Muscle layer of duodenum (tissue), 2 donors: ENCODE results near the gene PIK3R3.

Experiments used
- H3K27ac ChIP-seq: one replicate; pipeline ENCODE4 v1.7.0; 2013; ENCODE audit warnings: mild to moderate bottlenecking, low read length
- H3K27me3 ChIP-seq: one replicate; pipeline ENCODE4 v1.7.0; 2013; ENCODE audit warnings: low read depth, mild to moderate bottlenecking, control low read depth, low read length
- H3K36me3 ChIP-seq, 2 donors: one replicate each; pipeline ENCODE4 v1.7.0; 2013; ENCODE audit warnings: low read length in 2 of 2, control low read depth in 1 of 2, mild to moderate bottlenecking in 1 of 2; ENCODE audit not compliant: insufficient read depth in 2 of 2, control insufficient read depth in 1 of 2
- H3K4me1 ChIP-seq, 2 donors: one replicate each; pipeline ENCODE4 v1.7.0; 2013; ENCODE audit warnings: low read length in 2 of 2, mild to moderate bottlenecking in 2 of 2, control low read depth in 1 of 2, moderate library complexity in 1 of 2; ENCODE audit not compliant: insufficient read depth in 2 of 2, control insufficient read depth in 1 of 2
- H3K4me3 ChIP-seq, 2 donors: one replicate each; pipeline ENCODE4 v1.7.0; 2013; ENCODE audit warnings: low read length in 2 of 2, low read depth in 1 of 2, mild to moderate bottlenecking in 1 of 2
- H3K9me3 ChIP-seq, 2 donors: one replicate each; pipeline ENCODE4 v1.7.0; 2013; ENCODE audit warnings: low read length in 2 of 2, control low read depth in 1 of 2, mild to moderate bottlenecking in 1 of 2; ENCODE audit not compliant: control insufficient read depth in 1 of 2
- donor health status: healthy.

Gene PIK3R3

GRCh38 chr1:46130121-46130520 lies 2.3 kb downstream of the PIK3R3 start:
- Histone ChIP-seq H3K4me1 (peaks cover 0 to 12% of the 10 kb centered on the region in 2 donors), H3K27me3 (no peaks in the 10 kb centered on the region), H3K4me3 (peak overlapping the region; percentile 87 to 91), H3K36me3 (peaks cover 0 to 3% of the 10 kb centered on the region in 2 donors), H3K27ac (no peak overlapping the region), H3K9me3 (no peaks in the 10 kb centered on the region)

DNA sequence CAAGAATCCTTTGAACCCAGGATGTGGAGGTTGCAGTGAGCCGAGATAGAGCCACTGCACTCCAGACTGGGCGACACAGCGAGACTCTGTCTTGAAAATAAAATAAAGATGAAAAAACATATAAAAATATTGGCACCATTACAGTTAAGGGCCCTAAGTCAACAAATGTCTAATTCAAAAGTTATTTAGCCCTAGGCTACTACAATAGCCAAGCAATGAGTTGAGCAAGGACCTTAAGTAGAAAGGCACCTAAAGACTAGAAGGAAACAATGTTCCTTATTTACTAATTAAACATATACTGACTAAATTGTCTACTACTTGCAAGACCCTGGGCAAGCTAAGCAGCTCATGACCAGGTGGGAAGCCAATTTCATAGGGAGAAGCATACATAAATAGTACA lies 4.1 kb downstream of the PIK3R3 start:
- Histone ChIP-seq H3K27me3 (no peaks in the 10 kb centered on the region), H3K36me3 (peaks cover 0 to 3% of the 10 kb centered on the region in 2 donors), H3K4me3 (no peak overlapping the region), H3K27ac (no peak overlapping the region), H3K4me1 (peaks cover 0 to 8% of the 10 kb centered on the region in 2 donors), H3K9me3 (no peaks in the 10 kb centered on the region)

DNA sequence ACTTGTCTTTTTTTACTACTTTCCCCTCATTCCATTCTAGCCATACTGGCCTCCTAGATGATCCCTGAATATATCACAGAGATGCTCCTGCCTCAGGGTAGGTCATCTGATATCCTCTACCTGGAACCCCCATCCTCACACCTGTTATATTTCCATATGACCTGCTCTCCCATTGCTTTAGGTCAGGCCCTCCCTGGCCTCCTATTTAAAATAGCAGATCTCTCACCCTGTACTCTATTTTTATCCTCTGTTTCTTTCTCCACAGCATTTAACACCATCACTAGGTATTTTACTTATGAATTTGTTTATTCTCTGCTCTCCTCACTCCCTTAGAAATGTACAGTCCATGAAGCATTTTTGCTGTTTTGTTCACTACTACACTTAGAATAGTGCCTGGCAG lies 13.6 kb downstream of the PIK3R3 start:
- H3K27me3 ChIP-seq, result no peaks in the 10 kb centered on the region
- no peak overlapping the region for H3K4me3 ChIP-seq
- H3K27ac ChIP-seq, result no peak overlapping the region
- no peaks in the 10 kb centered on the region for H3K4me1 ChIP-seq
- peaks cover 0 to 3% of the 10 kb centered on the region in 2 donors for H3K36me3 ChIP-seq
- no peaks in the 10 kb centered on the region for H3K9me3 ChIP-seq

GRCh38 chr1:46117810-46118494 lies 14.5 kb downstream of the PIK3R3 start:
- no peak overlapping the region for H3K4me3 ChIP-seq

GRCh38 chr1:46114925-46115603 lies 17.4 kb downstream of the PIK3R3 start:
- H3K27ac ChIP-seq, result no peak overlapping the region
- no peaks in the 10 kb centered on the region for H3K36me3 ChIP-seq
- H3K4me3 ChIP-seq, result no peak overlapping the region
- peaks cover 0 to 4% of the 10 kb centered on the region in 2 donors for H3K4me1 ChIP-seq
- no peaks in the 10 kb centered on the region for H3K9me3 ChIP-seq
- no peaks in the 10 kb centered on the region for H3K27me3 ChIP-seq

More at GRCh38 chr1:46117810-46118494, 14.5 kb downstream of the PIK3R3 start:
- no peaks in the 10 kb centered on the region for H3K4me1 ChIP-seq
- H3K36me3 ChIP-seq, result peaks cover 0 to 3% of the 10 kb centered on the region in 2 donors
- H3K9me3 ChIP-seq, result no peaks in the 10 kb centered on the region
- no peaks in the 10 kb centered on the region for H3K27me3 ChIP-seq
- no peak overlapping the region for H3K27ac ChIP-seq

DNA sequence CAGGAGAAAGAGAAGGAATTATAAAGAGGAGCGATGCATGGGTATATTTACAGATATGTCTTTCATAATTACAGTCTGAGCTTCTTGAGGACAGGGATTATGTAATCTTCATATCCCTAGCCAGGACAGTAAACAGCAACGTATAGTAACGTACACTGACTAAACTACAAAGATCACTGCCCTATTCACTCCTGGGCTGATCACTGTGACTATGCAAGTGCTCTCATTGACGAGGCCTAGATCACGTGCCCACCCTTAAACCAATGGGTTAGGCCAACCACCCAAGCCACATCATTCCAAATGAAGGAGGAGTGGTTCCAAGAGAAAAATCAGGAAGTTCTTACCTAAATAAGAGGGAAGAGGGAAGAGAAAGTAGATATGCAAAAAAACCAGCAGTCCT lies 18.5 kb downstream of the PIK3R3 start:
- Histone ChIP-seq H3K4me1 (peaks cover 0 to 4% of the 10 kb centered on the region in 2 donors), H3K27me3 (no peaks in the 10 kb centered on the region), H3K4me3 (no peak overlapping the region), H3K9me3 (no peaks in the 10 kb centered on the region), H3K27ac (no peak overlapping the region), H3K36me3 (no peaks in the 10 kb centered on the region)

DNA sequence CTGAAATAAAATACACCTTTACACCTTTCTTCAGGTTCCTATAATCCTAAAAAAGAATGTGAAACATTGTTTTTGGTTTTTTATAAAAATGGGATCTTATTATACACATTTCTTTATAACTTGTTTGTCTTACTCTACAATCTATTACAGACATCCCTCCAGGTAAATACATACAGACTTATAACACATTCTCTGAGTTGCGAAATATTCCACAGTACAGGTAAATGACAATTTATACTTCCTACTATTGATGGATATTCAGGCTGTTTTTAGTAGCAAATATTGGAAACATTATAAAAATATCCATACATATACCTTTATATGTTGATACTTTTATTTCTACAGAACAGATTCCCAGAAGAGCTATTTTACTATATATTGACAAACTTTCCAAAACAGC lies 20.3 kb downstream of the PIK3R3 start:
- no peak overlapping the region for H3K27ac ChIP-seq

DNA sequence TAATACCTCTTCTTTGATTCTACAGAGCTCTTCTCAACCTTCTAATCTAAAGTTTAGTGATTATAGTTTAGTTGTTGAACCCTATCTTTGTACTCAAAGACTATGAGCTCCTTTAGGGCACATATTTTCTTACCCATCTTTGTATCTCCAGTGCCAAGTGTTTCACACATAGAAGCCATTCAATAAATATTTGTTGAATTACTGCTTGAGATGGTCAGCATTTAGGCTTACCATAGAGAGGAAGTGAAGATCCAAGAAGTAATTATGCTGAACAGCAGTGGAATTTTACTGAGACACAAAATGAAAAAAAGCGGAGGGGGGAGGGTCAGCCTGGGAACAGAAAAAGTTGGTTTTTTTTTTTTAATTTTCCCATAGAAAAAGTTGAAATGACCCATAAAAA lies 21.9 kb downstream of the PIK3R3 start:
- H3K27ac ChIP-seq, result no peak overlapping the region
- H3K4me1 ChIP-seq, result peaks cover 0 to 4% of the 10 kb centered on the region in 2 donors
- no peaks in the 10 kb centered on the region for H3K27me3 ChIP-seq
- no peak overlapping the region for H3K4me3 ChIP-seq
- H3K36me3 ChIP-seq, result no peaks in the 10 kb centered on the region
- no peaks in the 10 kb centered on the region for H3K9me3 ChIP-seq

More for the DNA sequence above, 20.3 kb downstream of the PIK3R3 start:
- Histone ChIP-seq H3K27me3 (no peaks in the 10 kb centered on the region), H3K36me3 (no peaks in the 10 kb centered on the region), H3K9me3 (no peaks in the 10 kb centered on the region), H3K4me1 (peaks cover 0 to 4% of the 10 kb centered on the region in 2 donors), H3K4me3 (no peak overlapping the region)

- no peaks in the 10 kb centered on the region for H3K4me1 ChIP-seq
- H3K27ac ChIP-seq, result no peak overlapping the region
- H3K4me3 ChIP-seq, result no peak overlapping the region
- peaks cover 0 to 3% of the 10 kb centered on the region in 2 donors for H3K9me3 ChIP-seq
- H3K36me3 ChIP-seq, result no peaks in the 10 kb centered on the region
- H3K27me3 ChIP-seq, result no peaks in the 10 kb centered on the region
Measured at GRCh38 chr1:46102769-46103476, 29.5 kb downstream of the PIK3R3 start.

GRCh38 chr1:46099215-46099614 lies 33.2 kb downstream of the PIK3R3 start:
- Histone ChIP-seq H3K9me3 (peaks cover 0 to 3% of the 10 kb centered on the region in 2 donors), H3K4me3 (no peak overlapping the region), H3K36me3 (no peaks in the 10 kb centered on the region), H3K27me3 (no peaks in the 10 kb centered on the region), H3K27ac (no peak overlapping the region), H3K4me1 (no peaks in the 10 kb centered on the region)

DNA sequence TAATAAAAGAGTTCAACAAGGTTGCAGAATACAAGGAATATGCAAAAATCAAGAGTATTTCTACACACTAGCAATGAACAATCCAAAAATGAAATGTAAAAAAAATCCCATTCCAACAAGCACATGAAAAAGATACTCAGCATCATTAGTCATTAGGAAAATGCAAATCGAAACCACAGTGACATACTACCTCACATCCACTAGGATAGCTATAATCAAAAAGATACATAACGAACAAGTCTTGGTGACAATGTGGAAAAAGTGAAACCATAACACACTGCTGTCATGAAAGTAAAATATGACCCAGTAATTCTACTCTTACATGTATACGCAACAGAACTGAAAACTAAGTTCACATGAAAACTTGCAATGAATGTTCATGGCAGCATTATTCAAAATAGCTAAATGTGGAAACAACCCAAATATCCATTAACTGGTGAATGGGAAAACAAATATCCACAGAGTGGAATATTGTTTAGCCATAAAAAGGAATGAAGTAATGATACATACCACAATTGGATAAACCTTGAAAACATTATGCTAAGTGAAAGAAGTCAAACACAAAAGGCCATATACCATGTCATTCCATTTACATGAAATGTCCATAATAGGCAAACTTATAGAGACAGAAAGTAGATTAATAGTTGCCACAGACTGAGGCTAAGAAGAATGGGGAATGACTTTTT lies 34.3 kb downstream of the PIK3R3 start:
- Histone ChIP-seq H3K9me3 (peaks cover 0 to 3% of the 10 kb centered on the region in 2 donors), H3K27me3 (no peaks in the 10 kb centered on the region), H3K27ac (no peak overlapping the region), H3K4me3 (no peak overlapping the region), H3K36me3 (no peaks in the 10 kb centered on the region), H3K4me1 (no peaks in the 10 kb centered on the region)
